HEK293 (cell line): ENCODE measurements around the gene CADPS2.

ENCODE experiments used
- CTCF ChIP-seq: fragments of 450-650 bp; formaldehyde crosslinking; IDR thresholded peaks from 2 replicates; pipeline ENCODE4 v1.5.1; 2016; ENCODE audit warnings: missing biosample characterization, missing genetic modification characterization
- PRDM6 ChIP-seq: fragments of 450-650 bp; formaldehyde crosslinking; IDR thresholded peaks from 2 replicates; pipeline ENCODE4 v1.5.1; 2017; ENCODE audit warnings: missing biosample characterization, missing genetic modification characterization
- SETDB1 ChIP-seq: IDR thresholded peaks from one replicate; pipeline ENCODE4 v1.6.1; 2017; ENCODE audit warnings: mild to moderate bottlenecking, low read length, moderate library complexity, mixed read lengths; ENCODE audit not compliant: insufficient read length
- ZNF138 ChIP-seq: fragments of 450-650 bp; formaldehyde crosslinking; IDR thresholded peaks from 2 replicates; pipeline ENCODE4 v1.5.1; 2016; ENCODE audit warnings: missing biosample characterization, missing genetic modification characterization, borderline replicate concordance
- ZNF184 ChIP-seq: fragments of 450-650 bp; IDR thresholded peaks from 2 replicates; pipeline ENCODE4 v1.5.1; 2018; ENCODE audit warnings: missing biosample characterization, mild to moderate bottlenecking, missing genetic modification characterization
- ZNF2 ChIP-seq: fragments of 450-650 bp; formaldehyde crosslinking; IDR thresholded peaks from 2 replicates; pipeline ENCODE4 v1.5.1; 2016; ENCODE audit warnings: missing biosample characterization, missing genetic modification characterization
- ZNF311 ChIP-seq: fragments of 450-650 bp; formaldehyde crosslinking; IDR thresholded peaks from 2 replicates; pipeline ENCODE4 v1.5.1; 2017; ENCODE audit warnings: missing biosample characterization, missing genetic modification characterization, borderline replicate concordance
- ZNF791 ChIP-seq: fragments of 450-650 bp; formaldehyde crosslinking; IDR thresholded peaks from 2 replicates; pipeline ENCODE4 v1.5.1; 2016; ENCODE audit warnings: missing biosample characterization, missing genetic modification characterization
- TF ChIP-seq, protein P1 (sequence below): fragments of 450-650 bp; formaldehyde crosslinking; IDR thresholded peaks from 2 replicates; pipeline ENCODE4 v1.5.1; 2016; ENCODE audit warnings: missing biosample characterization, missing genetic modification characterization, low read depth

- TF ChIP-seq ZNF2 (no peak), PRDM6 (tag by site-specific recombination) (no peak), ZNF138 (no peak), ZNF791 (no peak), CTCF (tag by site-specific recombination) (no peak), SETDB1 (no peak), ZNF311 (tag by site-specific recombination) (no peak), ZNF184 (tag by site-specific recombination) (no peak)
- TF ChIP-seq, protein P1, sequence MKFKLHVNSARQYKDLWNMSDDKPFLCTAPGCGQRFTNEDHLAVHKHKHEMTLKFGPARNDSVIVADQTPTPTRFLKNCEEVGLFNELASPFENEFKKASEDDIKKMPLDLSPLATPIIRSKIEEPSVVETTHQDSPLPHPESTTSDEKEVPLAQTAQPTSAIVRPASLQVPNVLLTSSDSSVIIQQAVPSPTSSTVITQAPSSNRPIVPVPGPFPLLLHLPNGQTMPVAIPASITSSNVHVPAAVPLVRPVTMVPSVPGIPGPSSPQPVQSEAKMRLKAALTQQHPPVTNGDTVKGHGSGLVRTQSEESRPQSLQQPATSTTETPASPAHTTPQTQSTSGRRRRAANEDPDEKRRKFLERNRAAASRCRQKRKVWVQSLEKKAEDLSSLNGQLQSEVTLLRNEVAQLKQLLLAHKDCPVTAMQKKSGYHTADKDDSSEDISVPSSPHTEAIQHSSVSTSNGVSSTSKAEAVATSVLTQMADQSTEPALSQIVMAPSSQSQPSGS (tag by site-specific recombination) = no peak
Measured at GRCh38 chr7:122311734-122312450, 574.4 kb downstream of the CADPS2 start.
